HuH-7.5 (cell line): Measurements from ENCODE around the gene VPS35L.

Experiments used
- DNase-seq: peaks from one replicate; pipeline ENCODE4 v3.0.0; 2011; ENCODE audit warnings: low spot score

The VPS35L gene

GRCh38 chr16:19555186-19555937 lies at the start of gene VPS35L:
Gene VPS35L (plus strand): TSS chr16:19555703. CDS start chr16:19555730, 27 bp downstream.
- DNase-seq: peak; percentile 67

- no peak for DNase-seq
Observed at GRCh38 chr16:19506965-19507364, 48.5 kb upstream of the VPS35L start.

GRCh38 chr16:19507867-19508266 lies 47.6 kb upstream of the VPS35L start:
- no peak for DNase-seq

GRCh38 chr16:19512297-19512696 lies 43.2 kb upstream of the VPS35L start:
- no peak for DNase-seq

GRCh38 chr16:19513377-19514053 lies 42.0 kb upstream of the VPS35L start:
- DNase-seq: no peak

- DNase-seq: no peak
Observed at GRCh38 chr16:19515757-19516156, 39.7 kb upstream of the VPS35L start.

- no peak for DNase-seq
Observed at GRCh38 chr16:19517424-19518089, 37.9 kb upstream of the VPS35L start.

GRCh38 chr16:19518388-19518787 lies 37.1 kb upstream of the VPS35L start:
- no peak for DNase-seq

- no peak for DNase-seq
Observed at GRCh38 chr16:19520861-19521331, 34.6 kb upstream of the VPS35L start.

GRCh38 chr16:19521471-19522396 lies 33.8 kb upstream of the VPS35L start, which contains the start of gene GDE1:
Gene GDE1 (minus strand): TSS chr16:19522098. CDS start chr16:19521964, 134 bp downstream.
- DNase-seq: peak; percentile 84

GRCh38 chr16:19522397-19522732 lies 33.1 kb upstream of the VPS35L start:
- no peak for DNase-seq

GRCh38 chr16:19522760-19523159 lies 32.7 kb upstream of the VPS35L start:
- DNase-seq: no peak

- DNase-seq: no peak
Observed at GRCh38 chr16:19523184-19523558, 32.3 kb upstream of the VPS35L start.

- DNase-seq: peak; percentile 82
Observed at GRCh38 chr16:19523559-19524355, 31.7 kb upstream of the VPS35L start, which contains the start of gene CCP110. Gene CCP110 (plus strand): TSS chr16:19523942. CDS start chr16:19527882, 3,940 bp downstream.

- no peak for DNase-seq
Observed at GRCh38 chr16:19524356-19524615, 31.2 kb upstream of the VPS35L start.

GRCh38 chr16:19524616-19525384 lies 30.7 kb upstream of the VPS35L start:
- DNase-seq: no peak

- no peak for DNase-seq
Observed at GRCh38 chr16:19525385-19525723, 30.1 kb upstream of the VPS35L start.

- DNase-seq: no peak
Observed at GRCh38 chr16:19527161-19527560, 28.3 kb upstream of the VPS35L start.

GRCh38 chr16:19528666-19529065 lies 26.8 kb upstream of the VPS35L start:
- no peak for DNase-seq

- no peak for DNase-seq
Observed at GRCh38 chr16:19532601-19533000, 22.9 kb upstream of the VPS35L start.
